ENCODE measurements around the gene HSD17B10.

DNA sequence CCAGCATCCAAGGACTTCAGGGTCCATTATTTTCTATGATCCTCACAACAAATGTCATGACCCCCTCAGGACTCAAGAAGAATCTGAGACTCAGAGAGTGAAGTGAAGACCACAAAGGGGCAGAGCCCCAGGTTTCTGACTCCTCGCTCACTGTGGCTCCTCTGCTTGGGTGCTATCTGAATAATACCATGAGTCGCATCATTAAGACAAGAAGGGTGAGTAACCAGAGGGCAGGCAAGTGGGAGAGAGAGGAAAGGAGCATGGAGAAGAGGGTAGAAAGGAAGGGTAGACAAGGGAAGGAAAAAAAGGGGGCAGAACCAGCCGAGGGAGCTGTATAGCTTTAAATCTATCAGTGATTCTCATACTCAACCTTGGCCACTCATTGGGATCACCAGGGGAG is 15.5 kb upstream of the HSD17B10 start:
- TF ChIP-seq CTCF (IDR thresholded peaks at IDR 0.05; ENCODE audit: insufficient read depth, low read length, poor library complexity, severe bottlenecking), result no peak
- no peak for TF ChIP-seq EZH2phosphoT487 (conservative IDR thresholded peaks at IDR 0.05; ENCODE audit: low read length)

Measured in SU-DHL-6 (cell line).